PFSK-1 (cell line): ENCODE results near the gene SMOC2.

Experiments
- FOXP2 ChIP-seq: optimal IDR thresholded peaks from 2 replicates; pipeline ENCODE3; 2011; ENCODE audit warnings: borderline replicate concordance, control low read depth, inconsistent platforms; ENCODE audit not compliant: insufficient read depth; ENCODE audit errors: extremely low read length, extremely low read depth
- POLR2AphosphoS5 ChIP-seq: IDR thresholded peaks from 2 replicates; pipeline ENCODE4 v1.6.1; 2012; ENCODE audit warnings: low read depth, mild to moderate bottlenecking, control low read depth, low read length, moderate library complexity
- REST ChIP-seq, 2 experiments: IDR thresholded peaks; 2 replicates each; pipeline versions ENCODE4 v1.6.1 to v1.8.0; 2011 to 2012; ENCODE audit warnings: low read depth in 2 of 2, low read length in 2 of 2, control low read depth in 1 of 2, inconsistent platforms in 1 of 2, mild to moderate bottlenecking in 1 of 2, moderate library complexity in 1 of 2; ENCODE audit not compliant: insufficient read depth in 1 of 2
- SIN3A ChIP-seq: IDR thresholded peaks from 2 replicates; pipeline ENCODE4 v1.6.1; 2012; ENCODE audit warnings: mild to moderate bottlenecking, low read length, moderate library complexity, borderline replicate concordance; ENCODE audit not compliant: insufficient read depth
- TAF1 ChIP-seq: IDR thresholded peaks from 2 replicates; pipeline ENCODE4 v1.6.1; 2012; ENCODE audit warnings: low read length, control low read depth, borderline replicate concordance; ENCODE audit not compliant: insufficient read depth

Gene SMOC2

GRCh38 chr6:168527451-168528210 lies 86.6 kb downstream of the SMOC2 start:
- TF ChIP-seq REST (IDR thresholded peaks at IDR 0.05; ENCODE audit: insufficient read depth in 1 of 2, low read depth in 2 of 2, low read length in 2 of 2), result no peak
- no peak for TF ChIP-seq TAF1
- no peak for TF ChIP-seq POLR2AphosphoS5
- no peak for TF ChIP-seq FOXP2
- TF ChIP-seq SIN3A, result no peak

DNA sequence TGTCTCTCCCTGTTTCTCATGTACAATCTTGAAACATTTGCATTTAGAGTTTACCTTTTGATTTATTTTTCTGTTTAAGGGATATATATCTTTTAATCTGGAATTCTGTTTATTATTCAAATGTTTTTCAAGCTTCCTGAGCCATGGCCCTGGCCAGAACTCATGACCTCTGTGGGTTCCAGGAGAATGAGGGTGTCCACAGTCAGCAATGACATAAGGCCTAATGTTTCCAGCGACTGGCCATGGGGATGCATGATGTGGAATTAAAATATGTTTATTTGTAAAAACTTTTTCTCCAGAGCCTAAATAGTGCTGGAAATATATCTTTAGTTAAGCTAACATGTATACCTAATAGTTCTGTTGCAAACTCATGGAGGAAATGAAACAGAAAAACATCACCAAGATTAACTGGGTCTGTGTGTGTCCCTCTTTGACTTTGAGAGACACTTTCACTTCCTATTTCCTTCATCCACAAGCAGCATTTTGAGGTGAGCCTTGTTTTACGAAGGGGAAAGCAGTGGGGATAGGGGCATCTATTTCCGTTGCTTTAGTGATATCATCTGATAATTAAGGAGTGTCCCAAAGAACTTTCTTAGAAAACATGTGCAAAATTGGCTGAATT lies 87.6 kb downstream of the SMOC2 start:
- TF ChIP-seq TAF1, result no peak
- no peak for TF ChIP-seq POLR2AphosphoS5
- TF ChIP-seq FOXP2, result no peak
- no peak for TF ChIP-seq SIN3A
- no peak for TF ChIP-seq REST (IDR thresholded peaks at IDR 0.05; ENCODE audit: insufficient read depth in 1 of 2, low read depth in 2 of 2, low read length in 2 of 2)

GRCh38 chr6:168529214-168529613 lies 88.2 kb downstream of the SMOC2 start:
- TF ChIP-seq POLR2AphosphoS5 (no peak), SIN3A (no peak), FOXP2 (no peak), TAF1 (no peak), REST (IDR thresholded peaks at IDR 0.05; ENCODE audit: insufficient read depth in 1 of 2, low read depth in 2 of 2, low read length in 2 of 2) (no peak)

- TF ChIP-seq REST (IDR thresholded peaks at IDR 0.05; ENCODE audit: insufficient read depth in 1 of 2, low read depth in 2 of 2, low read length in 2 of 2), result no peak
- TF ChIP-seq SIN3A, result no peak
- TF ChIP-seq POLR2AphosphoS5, result no peak
- TF ChIP-seq TAF1, result no peak
- no peak for TF ChIP-seq FOXP2
Measured at GRCh38 chr6:168530653-168531071, 89.7 kb downstream of the SMOC2 start.
